Endometrial microvascular endothelial cells (primary cell): ENCODE measurements around the gene LDLRAD3. TPM values are rescaled to one million over a fixed set of nuclear protein-coding genes. Genes with fewer than 3 reads are reported as not detected.
"Not testable (repeated sequence)": the region's sequence is repeated elsewhere in the genome, so short reads cannot be mapped to it uniquely, and the experiment has no call there.

Source experiments
- in situ Hi-C: cut with HindIII; loops from 2 replicates; pipeline ENCODE4 v1.10.0; 2017; ENCODE audit warnings: low sequenced_read_pairs, low pct_unique_long_range_greater_than_20kb; ENCODE audit errors: inconsistent ontology term
- total RNA-seq: library from RNA; depleted of rRNA; stranded (reverse); fragments of >200 nt; gene quantifications from one replicate; pipeline ENCODE4 v1.2.3, GENCODE V29; 2015; ENCODE audit errors: inconsistent ontology term

Gene LDLRAD3
- total RNA-seq, 1 donor from 2014 or later, result 17.2 TPM

DNA sequence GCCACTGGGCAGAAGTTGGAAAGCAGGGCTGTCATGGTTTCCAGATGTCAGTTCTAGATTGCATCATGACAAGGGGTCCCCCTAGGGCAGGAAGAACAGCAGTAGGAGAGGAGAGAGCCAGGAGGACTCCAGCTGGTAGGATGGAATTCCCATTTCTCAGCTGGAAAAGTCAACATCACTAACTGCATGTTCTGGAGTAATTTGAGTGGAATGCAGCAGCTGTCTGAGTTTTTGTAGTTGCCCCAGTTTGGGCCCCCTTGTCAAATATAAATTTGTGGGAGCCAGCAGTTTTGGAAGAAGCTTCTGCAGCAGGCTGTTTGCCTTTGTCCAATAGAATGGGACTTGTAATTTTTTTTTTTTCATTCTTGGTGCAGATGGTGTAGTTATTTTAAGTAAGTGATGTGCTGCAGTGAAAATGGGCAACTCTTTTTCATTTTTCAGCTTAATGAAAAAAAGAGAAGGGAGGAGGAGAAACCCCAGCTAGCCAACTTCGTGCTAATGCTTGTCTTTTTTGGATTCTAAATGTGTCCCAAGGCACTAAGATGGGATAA, 86.9 kb downstream of the LDLRAD3 start:
- in situ Hi-C loops, result no loop called here

- in situ Hi-C loops, result no loop called here
Observed at GRCh38 chr11:36033082-36033751, 89.4 kb downstream of the LDLRAD3 start.

DNA sequence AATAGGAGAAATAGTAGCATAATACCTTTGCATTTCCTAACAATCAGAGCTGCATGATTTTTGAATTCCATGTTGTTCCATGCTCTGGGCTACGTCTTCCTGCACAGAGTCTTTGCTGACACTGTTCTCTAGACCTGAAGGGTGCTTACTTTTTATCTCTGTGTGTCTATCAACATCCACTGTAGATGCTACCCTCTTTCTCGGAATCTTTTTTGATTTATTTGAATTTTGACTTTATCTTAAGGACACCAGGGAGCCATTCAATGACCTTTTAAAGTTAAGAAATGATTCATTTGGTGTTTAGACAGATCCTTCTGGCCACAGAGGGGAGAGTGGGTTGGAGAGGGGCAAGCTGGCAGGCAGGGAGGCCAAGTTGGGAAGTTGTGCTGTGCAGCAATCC, 90.1 kb downstream of the LDLRAD3 start:
- in situ Hi-C loops, result no loop called here

DNA sequence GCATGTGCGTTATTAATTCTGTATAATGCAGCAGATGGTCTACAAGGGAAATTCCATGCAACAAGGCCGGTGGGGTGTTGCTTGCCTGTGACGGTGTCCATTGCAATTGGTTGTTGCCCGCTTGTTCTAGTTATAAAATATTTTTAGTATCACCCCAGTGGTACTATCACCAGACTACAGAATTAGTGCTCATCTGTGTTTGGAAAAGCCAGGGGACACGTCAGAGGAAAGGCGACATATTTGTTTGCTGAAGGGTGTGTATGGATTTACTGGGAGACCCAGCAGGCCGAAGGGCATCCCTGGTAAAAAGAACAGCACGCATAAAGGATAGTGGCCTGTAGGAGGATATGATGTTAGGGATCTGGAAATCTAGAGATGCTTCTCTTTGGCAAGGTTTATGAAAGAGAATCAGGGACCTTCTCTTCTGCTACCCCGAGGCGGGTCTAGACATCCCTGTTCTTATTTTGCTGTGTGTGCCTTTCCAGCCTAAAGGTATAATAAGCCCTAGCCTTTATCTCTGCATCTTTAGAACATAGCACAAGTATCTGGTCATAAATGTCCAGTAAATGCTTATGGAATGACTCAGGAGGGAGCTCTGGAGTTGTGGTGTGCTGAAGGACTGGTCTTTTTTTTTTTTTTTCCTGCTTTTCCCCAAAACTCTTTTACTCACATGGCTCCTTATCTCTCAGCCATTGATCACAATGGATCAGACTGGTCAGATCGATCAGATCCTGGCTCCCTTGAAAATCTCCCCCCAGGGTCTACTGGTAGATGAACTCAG, 90.9 kb downstream of the LDLRAD3 start:
- in situ Hi-C loops, result no loop called here

DNA sequence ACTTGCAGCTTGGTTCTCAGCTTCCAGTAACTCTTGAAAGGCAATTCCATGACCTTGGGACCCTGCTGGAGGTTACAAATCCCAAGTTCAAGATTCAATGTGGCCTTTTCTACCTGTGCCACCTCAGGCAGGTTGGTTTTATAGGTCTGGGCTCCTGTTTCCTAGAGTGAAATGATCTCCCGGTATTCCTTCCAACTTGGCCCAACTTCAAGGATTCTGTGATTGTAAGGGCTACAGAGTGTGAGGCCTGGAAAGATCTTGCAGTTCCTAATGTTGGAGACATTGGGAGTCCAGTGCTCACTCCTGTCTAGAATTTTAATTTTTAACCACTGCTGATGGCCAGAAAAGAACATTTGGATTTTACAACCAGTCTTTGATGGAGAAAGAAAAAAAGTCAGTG, 91.6 kb downstream of the LDLRAD3 start:
- in situ Hi-C loops, result no loop called here

GRCh38 chr11:36035999-36036398, 92.1 kb downstream of the LDLRAD3 start:
- in situ Hi-C loops, result no loop called here

- in situ Hi-C loops, result no loop called here
Observed at GRCh38 chr11:36037031-36037430, 93.2 kb downstream of the LDLRAD3 start.

DNA sequence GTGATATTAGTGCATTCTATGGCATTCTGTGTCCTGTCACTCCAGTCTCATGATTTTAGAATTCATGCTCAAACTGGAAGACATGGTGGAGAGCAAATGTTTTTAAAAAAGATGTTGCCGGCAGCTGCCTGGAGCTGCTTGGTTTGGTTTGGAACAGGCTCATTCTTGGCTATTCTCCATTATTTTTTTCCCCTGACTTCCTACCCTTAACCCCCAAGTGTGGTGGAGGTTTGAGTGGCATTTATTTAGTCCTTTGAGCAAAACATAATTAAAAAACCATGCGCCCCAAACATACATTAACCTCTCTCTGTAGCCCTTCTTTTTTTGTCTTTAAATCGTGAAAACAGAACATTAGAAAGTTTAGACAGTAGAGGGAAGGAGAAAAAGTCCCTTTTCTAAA, 94.7 kb downstream of the LDLRAD3 start:
- in situ Hi-C loops, result no loop called here

- in situ Hi-C loops, result no loop called here
Observed at GRCh38 chr11:36039471-36039870, 95.6 kb downstream of the LDLRAD3 start.

- in situ Hi-C loops, result no loop called here
Observed at GRCh38 chr11:36041988-36042611, 98.2 kb downstream of the LDLRAD3 start.

- in situ Hi-C loops, result no loop called here
Observed at GRCh38 chr11:36044636-36045035, 100.8 kb downstream of the LDLRAD3 start.

- in situ Hi-C loops, result not testable (repeated sequence)
Observed at GRCh38 chr11:36045945-36046344, 102.1 kb downstream of the LDLRAD3 start.

DNA sequence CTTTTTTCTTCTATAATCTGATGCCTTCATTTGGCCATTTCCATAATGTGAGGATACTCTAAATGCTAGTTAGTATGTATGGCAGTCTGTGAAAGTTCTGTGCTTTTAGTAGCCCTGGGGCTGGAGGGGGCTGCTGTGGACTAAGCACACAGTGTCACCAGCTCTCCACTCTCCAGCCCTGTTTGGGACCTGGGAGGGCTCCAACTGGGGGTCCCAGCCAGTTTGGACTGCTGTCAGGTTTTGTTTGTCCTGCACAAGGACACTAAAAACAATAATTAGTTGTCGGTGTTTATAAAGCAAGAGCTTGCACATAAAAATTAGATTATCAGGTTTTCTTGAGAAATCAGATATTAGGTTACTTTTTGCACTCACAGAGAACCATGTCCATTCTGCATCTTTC, 103.1 kb downstream of the LDLRAD3 start:
- in situ Hi-C loops, result no loop called here

GRCh38 chr11:36047344-36047743, 103.5 kb downstream of the LDLRAD3 start:
- in situ Hi-C loops, result no loop called here

- in situ Hi-C loops, result no loop called here
Observed at GRCh38 chr11:36048496-36049247, 104.8 kb downstream of the LDLRAD3 start.

GRCh38 chr11:36051235-36052144, 107.6 kb downstream of the LDLRAD3 start:
- in situ Hi-C loops, result no loop called here

DNA sequence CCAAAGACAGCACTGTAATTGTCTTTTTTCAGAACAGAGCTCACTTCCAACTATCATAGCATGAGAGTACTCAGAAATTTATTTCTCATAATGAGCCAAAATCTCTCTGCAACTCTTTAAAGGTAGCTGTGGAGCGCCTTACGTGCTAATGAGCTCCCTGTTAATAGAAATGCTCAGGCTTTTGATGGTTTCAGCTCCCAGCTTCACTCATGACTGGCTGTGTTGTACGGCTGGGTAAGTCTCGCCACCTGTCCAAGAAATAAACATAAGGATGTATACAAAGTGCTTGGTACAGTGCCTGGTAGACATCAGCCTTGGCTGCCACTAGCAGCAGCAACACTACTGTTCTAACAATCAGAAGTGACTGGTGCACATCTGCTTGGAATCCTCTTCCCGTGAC, 109.4 kb downstream of the LDLRAD3 start:
- in situ Hi-C loops, result no loop called here

- in situ Hi-C loops, result no loop called here
Observed at GRCh38 chr11:36053862-36054261, 110.0 kb downstream of the LDLRAD3 start.
